DND-41 (cell line): ENCODE data around the gene VEGFC.

Experiments used
- ATAC-seq: fragments of 200-7000 bp; cut with Tn5 transposase; 3 replicates; pipeline ENCODE4 v1.9.1; 2021; ENCODE audit warnings: low read depth; ENCODE audit not compliant: insufficient read depth
- DNase-seq: peaks from one replicate; pipeline ENCODE4 v3.0.0-alpha.2; 2020
- H2AFZ ChIP-seq: 2 replicates; pipeline ENCODE4 v1.6.0; 2012; ENCODE audit warnings: low read depth, low read length
- H3K27ac ChIP-seq: 2 replicates; pipeline ENCODE4 v1.5.1; 2012; ENCODE audit warnings: low read length, inconsistent platforms
- H3K27me3 ChIP-seq: fragments of 200-600 bp; sonication (generic); 2 replicates; pipeline ENCODE4 v1.6.0; 2012; ENCODE audit warnings: low read length, mild to moderate bottlenecking, inconsistent platforms; ENCODE audit not compliant: insufficient read depth, poor library complexity
- H3K36me3 ChIP-seq: 2 replicates; pipeline ENCODE4 v1.5.1; 2012; ENCODE audit warnings: low read length, inconsistent platforms; ENCODE audit not compliant: insufficient read depth
- H3K4me1 ChIP-seq: 2 replicates; pipeline ENCODE4 v1.5.1; 2012; ENCODE audit warnings: mild to moderate bottlenecking, low read length; ENCODE audit not compliant: insufficient read depth
- H3K4me2 ChIP-seq: 2 replicates; pipeline ENCODE4 v1.6.0; 2012; ENCODE audit warnings: mild to moderate bottlenecking, moderate library complexity, low read length, inconsistent platforms; ENCODE audit not compliant: insufficient read depth
- H3K4me3 ChIP-seq, 2 experiments: fragments of 200-600 bp in 1 of 2; shearing (Covaris generic) in 1 of 2; 2 replicates each; pipeline ENCODE4 v1.5.1; 2012 to 2016; ENCODE audit warnings: inconsistent platforms in 2 of 2, low read length in 2 of 2, mild to moderate bottlenecking in 2 of 2, low read depth in 1 of 2, moderate library complexity in 1 of 2
- H3K79me2 ChIP-seq: 2 replicates; pipeline ENCODE4 v1.6.0; 2012; ENCODE audit warnings: low read length, inconsistent platforms; ENCODE audit not compliant: insufficient read depth
- H3K9ac ChIP-seq: 2 replicates; pipeline ENCODE4 v1.6.0; 2012; ENCODE audit warnings: low read depth, mild to moderate bottlenecking, inconsistent platforms, low read length, moderate library complexity
- H3K9me3 ChIP-seq: 2 replicates; pipeline ENCODE4 v1.5.1; 2012; ENCODE audit warnings: low read length, moderate library complexity, mild to moderate bottlenecking, inconsistent platforms; ENCODE audit not compliant: insufficient read depth, severe bottlenecking
- H4K20me1 ChIP-seq: 2 replicates; pipeline ENCODE4 v1.6.0; 2012; ENCODE audit warnings: low read length; ENCODE audit not compliant: insufficient read depth
- CTCF ChIP-seq: IDR thresholded peaks from 2 replicates; pipeline ENCODE4 v1.5.1; 2012; ENCODE audit warnings: borderline replicate concordance, low read length, moderate library complexity, mild to moderate bottlenecking; ENCODE audit not compliant: poor library complexity, severe bottlenecking; ENCODE audit errors: extremely low read depth
- EZH2 ChIP-seq: IDR thresholded peaks from 3 replicates; pipeline ENCODE4 v1.6.1; 2012; ENCODE audit warnings: borderline replicate concordance, low read depth, mild to moderate bottlenecking, moderate library complexity, low read length, inconsistent platforms; ENCODE audit not compliant: severe bottlenecking

The VEGFC gene

GRCh38 chr4:176734461-176734860 is 58.3 kb downstream of the VEGFC start:
- H4K20me1 ChIP-seq: no peaks in the 10 kb centered on the region; the same call in 1 of the 2 replicates
- no peaks in the 10 kb centered on the region for H3K27me3 ChIP-seq
- H3K9ac ChIP-seq: no peak overlapping the region
- no peak overlapping the region for H3K4me3 ChIP-seq
- H3K4me1 ChIP-seq: no peaks in the 10 kb centered on the region
- no peak overlapping the region for H3K27ac ChIP-seq
- no peak overlapping the region for H3K4me2 ChIP-seq
- H3K36me3 ChIP-seq: peaks cover 4% of the 10 kb centered on the region; the same call in 1 of the 2 replicates
- no peak for ATAC-seq
- H3K9me3 ChIP-seq: no peaks in the 10 kb centered on the region
- H2AFZ ChIP-seq: no peak overlapping the region
- no peak for DNase-seq
- no peaks in the 10 kb centered on the region for H3K79me2 ChIP-seq
- no peak for TF ChIP-seq CTCF
- TF ChIP-seq EZH2: no peak

- Histone ChIP-seq H3K27me3 (no peaks in the 10 kb centered on the region), H3K9me3 (no peaks in the 10 kb centered on the region), H2AFZ (no peak overlapping the region), H3K4me2 (no peak overlapping the region), H4K20me1 (no peaks in the 10 kb centered on the region), H3K27ac (no peak overlapping the region), H3K9ac (no peak overlapping the region), H3K79me2 (no peaks in the 10 kb centered on the region), H3K4me1 (no peaks in the 10 kb centered on the region), H3K36me3 (peaks cover 16% of the 10 kb centered on the region; the same call in 1 of the 2 replicates), H3K4me3 (no peak overlapping the region)
- no peak for TF ChIP-seq EZH2
- TF ChIP-seq CTCF: no peak
- no peak for DNase-seq
- no peak for ATAC-seq
Measured at GRCh38 chr4:176729489-176729888, 63.2 kb downstream of the VEGFC start.

GRCh38 chr4:176726803-176727202 is 65.9 kb downstream of the VEGFC start:
- ATAC-seq: no peak
- no peak overlapping the region for H3K4me2 ChIP-seq
- H3K9ac ChIP-seq: no peak overlapping the region
- no peaks in the 10 kb centered on the region for H3K4me1 ChIP-seq
- no peaks in the 10 kb centered on the region for H3K9me3 ChIP-seq
- no peak overlapping the region for H3K27ac ChIP-seq
- TF ChIP-seq CTCF: no peak
- TF ChIP-seq EZH2: no peak
- peaks cover 19% of the 10 kb centered on the region; the same call in 1 of the 2 replicates for H3K36me3 ChIP-seq
- H3K79me2 ChIP-seq: no peaks in the 10 kb centered on the region
- no peak for DNase-seq
- H4K20me1 ChIP-seq: no peaks in the 10 kb centered on the region
- no peaks in the 10 kb centered on the region for H3K27me3 ChIP-seq
- H2AFZ ChIP-seq: no peak overlapping the region
- H3K4me3 ChIP-seq: no peak overlapping the region

GRCh38 chr4:176721459-176721858 is 71.3 kb downstream of the VEGFC start:
- no peaks in the 10 kb centered on the region for H4K20me1 ChIP-seq
- no peak overlapping the region for H3K27ac ChIP-seq
- DNase-seq (no peak), ATAC-seq (no peak)
- H3K79me2 ChIP-seq: no peaks in the 10 kb centered on the region
- H3K36me3 ChIP-seq: peaks cover 8% of the 10 kb centered on the region; the same call in 1 of the 2 replicates
- H3K9me3 ChIP-seq: no peaks in the 10 kb centered on the region
- H3K9ac ChIP-seq: no peak overlapping the region
- H3K4me2 ChIP-seq: no peak overlapping the region
- TF ChIP-seq EZH2 (no peak), CTCF (no peak)
- no peak overlapping the region for H2AFZ ChIP-seq
- no peak overlapping the region for H3K4me3 ChIP-seq
- no peaks in the 10 kb centered on the region for H3K4me1 ChIP-seq
- H3K27me3 ChIP-seq: no peaks in the 10 kb centered on the region
